T-cell (primary cell): ENCODE results near the gene BICDL2. TPM values are rescaled to one million over a fixed set of nuclear protein-coding genes. Genes with fewer than 3 reads are reported as not detected.

Experiments
- ATAC-seq, 4 experiments: fragments of 200-7000 bp in 3 of 4; fragments of 150-1000 bp in 1 of 4; cut with Tn5 transposase; replicated peaks in 1 of 4; 1 replicate in 3 of 4; 2 replicates in 1 of 4; pipeline ENCODE4 v1.10.0; 2021; ENCODE audit warnings: moderate library complexity in 3 of 4, mild to moderate bottlenecking in 2 of 4, moderate number of reproducible peaks in 1 of 4
- CTCF ChIA-PET, 2 donors: fragments of 300-600 bp; sonication (Branson Sonifier 250); formaldehyde crosslinking; loops; one replicate each; lab custom pipeline; 2022; ENCODE audit warnings: antibody characterized with exemption in 2 of 2; lab: Charles Lee
- POLR2A ChIA-PET, 2 donors: fragments of 300-600 bp; sonication (Branson Sonifier 250); formaldehyde crosslinking; loops; one replicate each; lab custom pipeline; 2022; ENCODE audit warnings: antibody characterized with exemption in 2 of 2; lab: Charles Lee
- DNase-seq, 35 experiments: peaks; one replicate each; pipeline versions ENCODE4 v3.0.0 to v3.0.0-alpha.2; 2013 to 2023
- H3K27ac ChIP-seq: one replicate; pipeline ENCODE4 v1.5.1; 2013; ENCODE audit warnings: low read length
- H3K27me3 ChIP-seq, 2 experiments: replicated peaks in 1 of 2; 1 replicate in 1 of 2; 2 replicates in 1 of 2; pipeline versions ENCODE4 v1.6.1 to v1.7.0; 2013; ENCODE audit warnings: low read length in 1 of 2, mixed read lengths in 1 of 2; ENCODE audit not compliant: control insufficient read depth in 2 of 2, insufficient read depth in 2 of 2; ENCODE audit errors: extremely low read depth in 1 of 2
- H3K36me3 ChIP-seq, 2 donors: 1 replicate in 1 of 2; 2 replicates in 1 of 2; pipeline versions ENCODE4 v1.6.1 to v1.7.0; 2013; ENCODE audit warnings: low read length in 1 of 2; ENCODE audit not compliant: control insufficient read depth in 2 of 2, insufficient read depth in 1 of 2; ENCODE audit errors: extremely low read depth in 1 of 2
- H3K4me1 ChIP-seq, 2 experiments: 1 replicate in 1 of 2; 2 replicates in 1 of 2; pipeline versions ENCODE4 v1.6.1 to v1.7.0; 2013; ENCODE audit warnings: low read length in 2 of 2, mixed read lengths in 1 of 2; ENCODE audit not compliant: insufficient read depth in 2 of 2, control insufficient read depth in 1 of 2; ENCODE audit errors: extremely low read depth in 1 of 2
- H3K4me3 ChIP-seq, 2 donors: 1 replicate in 1 of 2; 2 replicates in 1 of 2; pipeline versions ENCODE4 v1.5.1 to v1.7.0; 2013; ENCODE audit warnings: mild to moderate bottlenecking in 2 of 2, low read length in 1 of 2, moderate library complexity in 1 of 2; ENCODE audit not compliant: control insufficient read depth in 1 of 2; ENCODE audit errors: extremely low read depth in 1 of 2
- H3K9me3 ChIP-seq: 2 replicates; pipeline ENCODE4 v1.7.0; 2013
- H3K27ac Mint-ChIP-seq, 2 donors: one replicate each; pipeline ENCODE4 v1.8.0; 2020 to 2021; ENCODE audit warnings: mild to moderate bottlenecking in 2 of 2, mixed read lengths in 2 of 2
- H3K27me3 Mint-ChIP-seq, 2 donors: one replicate each; pipeline ENCODE4 v1.8.0; 2021 to 2022; ENCODE audit warnings: mixed read lengths in 2 of 2
- H3K36me3 Mint-ChIP-seq: one replicate; pipeline ENCODE4 v1.8.0; 2021; ENCODE audit warnings: mixed read lengths
- H3K4me1 Mint-ChIP-seq, 3 donors: one replicate each; pipeline ENCODE4 v1.8.0; 2020 to 2022; ENCODE audit warnings: mixed read lengths in 3 of 3, mild to moderate bottlenecking in 1 of 3
- H3K4me3 Mint-ChIP-seq, 3 donors: one replicate each; pipeline ENCODE4 v1.8.0; 2020 to 2022; ENCODE audit warnings: mild to moderate bottlenecking in 3 of 3, mixed read lengths in 3 of 3, moderate library complexity in 3 of 3
- H3K9me3 Mint-ChIP-seq, 3 donors: one replicate each; pipeline ENCODE4 v1.8.0; 2020 to 2022; ENCODE audit warnings: mixed read lengths in 3 of 3
- WGBS: methylation state at CpG from one replicate; pipeline ENCODE4 v1.1.5; 2013; ENCODE audit warnings: missing lambda C conversion rate; ENCODE audit not compliant: insufficient coverage; 5-methylcytosine and 5-hydroxymethylcytosine counted together
- total RNA-seq, 35 experiments: library from RNA in 6 of 35; stranded (reverse) in 6 of 35; fragments of 120-200 nt in 1 of 35; gene quantifications; one replicate each; pipeline versions ENCODE4 v1.2.1 to v1.2.4 and lab custom pipeline; 2013 to 2026

The BICDL2 gene
- total RNA-seq, 5 donors from 2014 or later (not counting 1 experiment from before 2014, with no cell fraction given) = 0.13 to 0.16 (median 0.15) TPM; not detected in 2

- Mint-ChIP-seq H3K4me3 (peak within 1 kb of the TSS in 2 of 3 donors; percentile 22 to 24), H3K36me3 (no peaks in the 10 kb centered on the region), H3K9me3 (no peaks in the 10 kb centered on the region), H3K27ac (no peak within 1 kb of the TSS), H3K27me3 (peaks cover 0 to 13% of the 10 kb centered on the region in 2 donors), H3K4me1 (peaks cover 25 to 38% (median 31%) of the 10 kb centered on the region in 3 donors)
- DNase-seq = peak in 3 of 35 experiments; percentile 26 to 48 (median 29)
- WGBS = 12% methylated on average over 22 of the region's 52 CpGs
- Histone ChIP-seq H3K9me3 (no peaks in the 10 kb centered on the region), H3K27me3 (peaks cover 0 to 37% of the 10 kb centered on the region in 2 experiments), H3K4me1 (peaks cover 16 to 54% of the 10 kb centered on the region in 2 experiments), H3K36me3 (no peaks in the 10 kb centered on the region), H3K27ac (no peak within 1 kb of the TSS), H3K4me3 (no peak within 1 kb of the TSS)
- ChIA-PET CTCF (no interaction called here), POLR2A (no interaction called here)
- no peak for ATAC-seq
Measured at GRCh38 chr16:3017794-3018506, 18.8 kb downstream of the BICDL2 start, which contains the start of gene CLDN6. Gene CLDN6, minus strand, starts transcription at chr16:3018183. Its CDS starts 2,162 bp downstream, at chr16:3016021.

DNA sequence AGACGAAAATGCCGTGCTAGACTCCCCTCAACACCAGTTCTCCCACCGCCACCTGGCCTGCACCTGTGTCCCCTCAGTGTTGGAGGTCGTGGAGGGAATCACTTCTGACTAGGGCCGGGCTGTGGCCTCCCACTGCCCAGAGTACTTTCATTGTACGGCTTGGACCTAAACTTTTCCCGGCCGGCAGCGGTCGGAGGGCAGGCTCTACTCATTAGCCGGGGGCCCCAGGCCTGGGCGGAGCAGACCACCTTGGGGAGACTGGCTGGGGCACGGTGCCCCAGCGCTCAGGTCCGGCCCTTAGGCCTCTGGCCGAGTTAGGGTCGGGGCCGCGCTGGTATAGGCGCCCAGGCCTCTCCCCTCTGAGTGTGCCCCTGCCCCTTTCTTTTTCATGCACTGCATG is 19.4 kb downstream of the BICDL2 start:
- Mint-ChIP-seq H3K27me3 (peaks cover 0 to 16% of the 10 kb centered on the region in 2 donors), H3K4me1 (peaks cover 19 to 32% (median 28%) of the 10 kb centered on the region in 3 donors), H3K4me3 (no peak overlapping the region), H3K9me3 (no peaks in the 10 kb centered on the region), H3K27ac (no peak overlapping the region), H3K36me3 (no peaks in the 10 kb centered on the region)
- no peaks in the 10 kb centered on the region for H3K36me3 ChIP-seq
- no peak overlapping the region for H3K27ac ChIP-seq
- ChIA-PET CTCF (no interaction called here), POLR2A (no interaction called here)
- no peaks in the 10 kb centered on the region for H3K9me3 ChIP-seq
- DNase-seq (no peak), ATAC-seq (no peak)
- peaks cover 16 to 54% of the 10 kb centered on the region in 2 experiments for H3K4me1 ChIP-seq
- H3K4me3 ChIP-seq = no peak overlapping the region
- peaks cover 0 to 42% of the 10 kb centered on the region in 2 experiments for H3K27me3 ChIP-seq
- WGBS = 93% methylated on average over 20 of the region's 20 CpGs

- H3K4me1 Mint-ChIP-seq = peaks cover 6 to 19% (median 18%) of the 10 kb centered on the region in 3 donors
- Histone ChIP-seq H3K27me3 (peaks cover 0 to 56% of the 10 kb centered on the region in 2 experiments), H3K4me3 (no peak overlapping the region), H3K9me3 (no peaks in the 10 kb centered on the region), H3K4me1 (peaks cover 7 to 47% of the 10 kb centered on the region in 2 experiments), H3K27ac (no peak overlapping the region), H3K36me3 (no peaks in the 10 kb centered on the region)
- DNase-seq = no peak
- 87% methylated on average over 9 of the region's 13 CpGs for WGBS
- H3K36me3 Mint-ChIP-seq = no peaks in the 10 kb centered on the region
- peaks cover 0 to 20% of the 10 kb centered on the region in 2 donors for H3K27me3 Mint-ChIP-seq
- H3K4me3 Mint-ChIP-seq = no peak overlapping the region
- no peak for ATAC-seq
- no peak overlapping the region for H3K27ac Mint-ChIP-seq
- no peaks in the 10 kb centered on the region for H3K9me3 Mint-ChIP-seq
- ChIA-PET POLR2A (no interaction called here), CTCF (no interaction called here)
Measured at GRCh38 chr16:3015865-3016521, 20.8 kb downstream of the BICDL2 start.

- no peaks in the 10 kb centered on the region for H3K36me3 Mint-ChIP-seq
- 88% methylated on average over 6 of the region's 6 CpGs for WGBS
- POLR2A ChIA-PET = no interaction called here
- ATAC-seq = no peak
- no peaks in the 10 kb centered on the region for H3K9me3 Mint-ChIP-seq
- H3K36me3 ChIP-seq = no peaks in the 10 kb centered on the region
- peaks cover 0 to 63% of the 10 kb centered on the region in 2 experiments for H3K27me3 ChIP-seq
- H3K27ac Mint-ChIP-seq = no peak overlapping the region
- peaks cover 2 to 38% of the 10 kb centered on the region in 2 experiments for H3K4me1 ChIP-seq
- H3K4me1 Mint-ChIP-seq = peaks cover 3 to 14% (median 14%) of the 10 kb centered on the region in 3 donors
- peaks cover 0 to 20% of the 10 kb centered on the region in 2 donors for H3K27me3 Mint-ChIP-seq
- H3K4me3 Mint-ChIP-seq = no peak overlapping the region
- H3K9me3 ChIP-seq = no peaks in the 10 kb centered on the region
- H3K4me3 ChIP-seq = no peak overlapping the region
- no peak overlapping the region for H3K27ac ChIP-seq
- no peak for DNase-seq
- CTCF ChIA-PET = no interaction called here
Measured at GRCh38 chr16:3014971-3015370, 21.8 kb downstream of the BICDL2 start.

DNA sequence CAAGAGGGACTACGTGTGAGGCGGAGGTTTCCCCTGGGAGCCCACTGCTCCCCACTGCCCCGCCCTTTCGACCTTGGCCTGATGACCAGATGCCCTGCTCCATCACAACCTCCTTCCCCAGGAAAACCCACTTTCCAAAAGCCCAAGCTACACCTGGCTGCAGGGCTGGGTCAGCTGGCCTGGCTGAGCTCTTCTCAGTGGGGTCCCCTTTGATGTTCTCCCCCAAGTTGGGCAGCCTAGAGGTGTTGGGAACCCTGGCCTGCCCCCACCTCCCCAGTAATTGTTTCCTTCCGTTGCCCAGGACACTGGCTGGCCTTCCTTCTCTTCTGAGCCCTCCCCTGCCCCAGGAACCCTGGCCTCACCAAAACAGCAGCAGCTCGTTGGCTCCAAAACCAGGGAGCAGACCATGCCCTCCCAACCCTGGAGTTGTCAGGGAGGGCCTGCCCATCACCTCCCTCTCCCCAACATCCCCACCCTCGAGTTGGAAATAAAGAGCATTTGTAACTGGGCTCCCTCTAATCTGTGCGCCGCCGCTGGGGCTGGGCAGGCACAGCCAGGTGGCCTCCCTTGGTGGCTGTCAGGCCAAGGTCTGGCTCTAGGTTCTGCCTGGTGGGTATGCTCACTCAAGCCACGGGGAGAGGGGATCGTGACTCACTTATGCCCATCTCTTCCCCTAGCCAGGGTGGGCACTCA is 22.6 kb downstream of the BICDL2 start:
- H3K27me3 ChIP-seq = peaks cover 0 to 69% of the 10 kb centered on the region in 2 experiments
- H3K27ac Mint-ChIP-seq = no peak overlapping the region
- POLR2A ChIA-PET = no interaction called here
- peaks cover 0 to 31% of the 10 kb centered on the region in 2 experiments for H3K4me1 ChIP-seq
- H3K9me3 Mint-ChIP-seq = no peaks in the 10 kb centered on the region
- ATAC-seq = no peak
- H3K4me1 Mint-ChIP-seq = peaks cover 0 to 10% (median 8%) of the 10 kb centered on the region in 3 donors
- H3K36me3 Mint-ChIP-seq = no peaks in the 10 kb centered on the region
- CTCF ChIA-PET = interaction anchor here in 1 of 2 donors (0.6 kb wide), 1 partner anchor 65 kb away, joined by 3 read pairs; no protein-coding TSS in a partner anchor
- 69% methylated on average over 7 of the region's 12 CpGs for WGBS
- H3K4me3 ChIP-seq = no peak overlapping the region
- no peaks in the 10 kb centered on the region for H3K9me3 ChIP-seq
- peaks cover 0 to 19% of the 10 kb centered on the region in 2 donors for H3K27me3 Mint-ChIP-seq
- H3K36me3 ChIP-seq = no peaks in the 10 kb centered on the region
- DNase-seq = no peak
- no peak overlapping the region for H3K27ac ChIP-seq
- H3K4me3 Mint-ChIP-seq = no peak overlapping the region

DNA sequence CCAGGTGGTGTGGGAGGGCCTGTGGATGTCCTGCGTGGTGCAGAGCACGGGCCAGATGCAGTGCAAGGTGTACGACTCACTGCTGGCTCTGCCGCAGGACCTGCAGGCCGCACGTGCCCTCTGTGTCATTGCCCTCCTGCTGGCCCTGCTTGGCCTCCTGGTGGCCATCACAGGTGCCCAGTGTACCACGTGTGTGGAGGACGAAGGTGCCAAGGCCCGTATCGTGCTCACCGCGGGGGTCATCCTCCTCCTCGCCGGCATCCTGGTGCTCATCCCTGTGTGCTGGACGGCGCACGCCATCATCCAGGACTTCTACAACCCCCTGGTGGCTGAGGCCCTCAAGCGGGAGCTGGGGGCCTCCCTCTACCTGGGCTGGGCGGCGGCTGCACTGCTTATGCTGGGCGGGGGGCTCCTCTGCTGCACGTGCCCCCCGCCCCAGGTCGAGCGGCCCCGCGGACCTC is 23.2 kb downstream of the BICDL2 start:
- Mint-ChIP-seq H3K36me3 (no peaks in the 10 kb centered on the region), H3K27me3 (peaks cover 0 to 19% of the 10 kb centered on the region in 2 donors), H3K27ac (no peak overlapping the region), H3K9me3 (no peaks in the 10 kb centered on the region), H3K4me3 (no peak overlapping the region), H3K4me1 (peaks cover 5 to 13% (median 11%) of the 10 kb centered on the region in 3 donors)
- H3K4me3 ChIP-seq = no peak overlapping the region
- no peaks in the 10 kb centered on the region for H3K9me3 ChIP-seq
- no peaks in the 10 kb centered on the region for H3K36me3 ChIP-seq
- 90% methylated on average over 27 of the region's 27 CpGs for WGBS
- ChIA-PET CTCF (interaction anchor here in 1 of 2 donors (0.6 kb wide), 1 partner anchor 64 kb away, joined by 3 read pairs; no protein-coding TSS in a partner anchor), POLR2A (no interaction called here)
- H3K4me1 ChIP-seq = peaks cover 4 to 31% of the 10 kb centered on the region in 2 experiments
- ATAC-seq = no peak
- H3K27ac ChIP-seq = no peak overlapping the region
- DNase-seq = no peak
- peaks cover 0 to 68% of the 10 kb centered on the region in 2 experiments for H3K27me3 ChIP-seq
